ENCODE data around the gene GAA.

Gene GAA

GRCh38 chr17:80108036-80108971 is 6.9 kb downstream of the GAA start:
- peak; percentile 58 for DNase-seq (ENCODE audit: low spot score)
- H3K27ac ChIP-seq: no peak overlapping the region
- TF ChIP-seq, protein P1, sequence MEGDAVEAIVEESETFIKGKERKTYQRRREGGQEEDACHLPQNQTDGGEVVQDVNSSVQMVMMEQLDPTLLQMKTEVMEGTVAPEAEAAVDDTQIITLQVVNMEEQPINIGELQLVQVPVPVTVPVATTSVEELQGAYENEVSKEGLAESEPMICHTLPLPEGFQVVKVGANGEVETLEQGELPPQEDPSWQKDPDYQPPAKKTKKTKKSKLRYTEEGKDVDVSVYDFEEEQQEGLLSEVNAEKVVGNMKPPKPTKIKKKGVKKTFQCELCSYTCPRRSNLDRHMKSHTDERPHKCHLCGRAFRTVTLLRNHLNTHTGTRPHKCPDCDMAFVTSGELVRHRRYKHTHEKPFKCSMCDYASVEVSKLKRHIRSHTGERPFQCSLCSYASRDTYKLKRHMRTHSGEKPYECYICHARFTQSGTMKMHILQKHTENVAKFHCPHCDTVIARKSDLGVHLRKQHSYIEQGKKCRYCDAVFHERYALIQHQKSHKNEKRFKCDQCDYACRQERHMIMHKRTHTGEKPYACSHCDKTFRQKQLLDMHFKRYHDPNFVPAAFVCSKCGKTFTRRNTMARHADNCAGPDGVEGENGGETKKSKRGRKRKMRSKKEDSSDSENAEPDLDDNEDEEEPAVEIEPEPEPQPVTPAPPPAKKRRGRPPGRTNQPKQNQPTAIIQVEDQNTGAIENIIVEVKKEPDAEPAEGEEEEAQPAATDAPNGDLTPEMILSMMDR (IDR thresholded peaks at IDR 0.05): no peak
- H3K4me3 ChIP-seq: no peak overlapping the region

DNA sequence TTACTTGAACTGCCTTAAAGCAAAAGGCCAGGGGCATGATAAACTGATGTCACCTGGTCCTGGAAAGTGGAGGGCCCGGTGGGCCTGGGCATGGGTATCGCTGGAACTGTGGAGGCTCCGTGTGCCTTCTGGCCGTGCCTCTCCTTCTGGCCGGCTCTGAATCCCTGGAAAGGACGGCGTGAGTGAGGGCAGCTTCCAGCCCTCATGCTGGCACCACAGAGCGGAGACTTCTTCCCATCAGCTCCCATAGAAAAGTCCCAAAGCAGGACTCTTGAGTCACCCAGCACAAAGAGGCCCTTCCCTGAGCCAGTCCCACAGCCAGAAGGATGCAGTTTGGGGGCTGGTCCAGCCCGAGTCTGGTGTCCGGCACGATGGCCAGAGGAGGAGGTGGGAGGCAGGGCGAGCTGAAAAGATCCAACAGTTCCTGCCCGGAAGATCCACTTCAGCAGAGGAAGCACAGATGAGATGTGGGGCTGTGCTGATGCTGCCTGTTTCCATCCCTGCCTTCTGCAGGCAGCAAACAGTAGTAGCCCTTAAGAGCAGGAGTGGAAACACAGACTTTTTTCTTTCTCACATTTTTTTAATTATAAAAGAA is 7.8 kb downstream of the GAA start:
- Histone ChIP-seq H3K27ac (no peak overlapping the region), H3K4me3 (no peak overlapping the region)
- TF ChIP-seq, protein P1 (IDR thresholded peaks at IDR 0.05): no peak
- peak; percentile 35 for DNase-seq (ENCODE audit: low spot score)

GRCh38 chr17:80109713-80110446 is 8.5 kb downstream of the GAA start:
- peak; percentile 61 for DNase-seq (ENCODE audit: low spot score)
- H3K4me3 ChIP-seq: no peak overlapping the region
- TF ChIP-seq, protein P1 (IDR thresholded peaks at IDR 0.05): no peak

GRCh38 chr17:80110447-80110812 is 9.0 kb downstream of the GAA start:
- Histone ChIP-seq H3K27ac (no peak overlapping the region), H3K4me3 (no peak overlapping the region)
- DNase-seq (ENCODE audit: low spot score): no peak
- TF ChIP-seq, protein P1 (IDR thresholded peaks at IDR 0.05): no peak

More at GRCh38 chr17:80109713-80110446, 8.5 kb downstream of the GAA start:
- H3K27ac ChIP-seq: no peak overlapping the region

DNA sequence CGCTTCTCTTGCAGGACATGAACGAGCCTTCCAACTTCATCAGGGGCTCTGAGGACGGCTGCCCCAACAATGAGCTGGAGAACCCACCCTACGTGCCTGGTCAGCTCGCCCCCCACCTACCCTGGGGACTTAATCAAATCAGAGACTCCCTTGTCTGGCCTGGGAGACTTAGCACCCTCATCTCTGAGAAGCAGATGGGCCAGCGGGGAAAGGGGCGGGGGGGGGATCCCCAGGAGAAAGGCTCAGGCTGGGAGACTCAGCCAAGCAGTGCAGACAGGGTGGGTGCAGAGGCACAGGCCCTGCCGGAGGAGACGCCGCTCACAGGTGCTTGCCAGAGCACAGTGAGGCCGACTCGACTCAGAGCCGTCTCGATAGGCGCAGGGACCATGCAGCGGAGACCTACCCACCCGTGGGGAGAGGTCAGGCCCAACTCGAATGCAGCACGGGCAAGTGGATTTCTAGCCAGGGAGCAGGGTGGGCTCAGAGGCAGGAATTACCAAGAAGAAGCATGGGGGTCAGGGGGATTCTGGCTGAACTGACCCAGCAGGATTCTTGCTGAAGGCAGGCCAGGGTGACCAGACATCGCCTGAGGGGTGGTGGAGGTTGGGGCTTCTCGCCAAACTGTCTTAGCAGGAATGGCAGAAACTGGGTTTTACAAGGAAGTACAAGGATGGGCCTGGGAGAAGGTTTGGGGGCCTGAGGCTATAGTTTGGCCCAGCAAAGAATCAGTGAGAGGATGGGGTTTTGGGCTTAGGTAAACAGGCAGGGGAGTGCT is 9.7 kb downstream of the GAA start:
- peak; percentile 24 for DNase-seq (ENCODE audit: low spot score)
- Histone ChIP-seq H3K27ac (no peak overlapping the region), H3K4me3 (no peak overlapping the region)
- TF ChIP-seq, protein P1 (IDR thresholded peaks at IDR 0.05): no peak

GRCh38 chr17:80111702-80112470 is 10.5 kb downstream of the GAA start:
- DNase-seq (ENCODE audit: low spot score): no peak
- Histone ChIP-seq H3K4me3 (no peak overlapping the region), H3K27ac (no peak overlapping the region)
- TF ChIP-seq, protein P1 (IDR thresholded peaks at IDR 0.05): no peak
